ENCODE data around the gene NT5DC2.

The NT5DC2 gene

GRCh38 chr3:52487788-52488691, 45.6 kb downstream of the NT5DC2 start:
- no peak for DNase-seq

- DNase-seq: no peak
These were observed 46.4 kb downstream of the NT5DC2 start for GRCh38 chr3:52487050-52487787.

- DNase-seq: no peak
These were observed 48.8 kb downstream of the NT5DC2 start for GRCh38 chr3:52484680-52485461.

- DNase-seq: no peak
These were observed 49.9 kb downstream of the NT5DC2 start for GRCh38 chr3:52483577-52484381.

- DNase-seq: no peak
These were observed 50.6 kb downstream of the NT5DC2 start for GRCh38 chr3:52483081-52483480.

GRCh38 chr3:52481819-52482521, 51.7 kb downstream of the NT5DC2 start:
- DNase-seq: no peak

GRCh38 chr3:52480768-52481715, 52.6 kb downstream of the NT5DC2 start:
- no peak for DNase-seq

GRCh38 chr3:52479877-52480575, 53.6 kb downstream of the NT5DC2 start:
- no peak for DNase-seq

GRCh38 chr3:52479037-52479876, 54.4 kb downstream of the NT5DC2 start:
- DNase-seq: no peak

- no peak for DNase-seq
These were observed 55.9 kb downstream of the NT5DC2 start for GRCh38 chr3:52477796-52478095.

- no peak for DNase-seq
These were observed 56.4 kb downstream of the NT5DC2 start for GRCh38 chr3:52477076-52477795.

Measured in NCI-H2029 treated with DMSO at 0.1 percent for 48 hours (cell line).